Peyer's patch (tissue), 4 donors: ENCODE data around the gene LYRM1.

Experiments
- CTCF ChIP-seq, 6 experiments: fragments of 450-650 bp in 4 of 6; fragments of 200-600 bp in 2 of 6; sonication (generic) in 1 of 6; IDR thresholded peaks; one replicate each; pipeline ENCODE4 v1.5.1; 2017 to 2019; ENCODE audit warnings: antibody characterized with exemption in 6 of 6, mild to moderate bottlenecking in 3 of 6, moderate library complexity in 1 of 6
- POLR2A ChIP-seq, 2 donors: fragments of 450-650 bp; IDR thresholded peaks; one replicate each; pipeline ENCODE4 v1.5.1; 2017; ENCODE audit warnings: antibody characterized with exemption in 2 of 2, mild to moderate bottlenecking in 2 of 2, moderate library complexity in 2 of 2

- TF ChIP-seq CTCF (IDR thresholded peaks at IDR 0.05), result no peak
- no peak for TF ChIP-seq POLR2A (IDR thresholded peaks at IDR 0.05)
Observed at GRCh38 chr16:20933589-20933988, 33.0 kb downstream of the LYRM1 start.
